Hematopoietic multipotent progenitor cell treated with erythropoietin and hydrocortisone succinate and interleukin-3 and kit ligand, for 4 days (in vitro differentiated cells): ENCODE measurements around the gene FIBP.
"Not testable (repeated sequence)": the region's sequence is repeated elsewhere in the genome, so short reads cannot be mapped to it uniquely, and the experiment has no call there.

Experiments used
- DNase-seq: peaks from one replicate; pipeline ENCODE4 v3.0.0-alpha.2; 2015

The FIBP gene

DNA sequence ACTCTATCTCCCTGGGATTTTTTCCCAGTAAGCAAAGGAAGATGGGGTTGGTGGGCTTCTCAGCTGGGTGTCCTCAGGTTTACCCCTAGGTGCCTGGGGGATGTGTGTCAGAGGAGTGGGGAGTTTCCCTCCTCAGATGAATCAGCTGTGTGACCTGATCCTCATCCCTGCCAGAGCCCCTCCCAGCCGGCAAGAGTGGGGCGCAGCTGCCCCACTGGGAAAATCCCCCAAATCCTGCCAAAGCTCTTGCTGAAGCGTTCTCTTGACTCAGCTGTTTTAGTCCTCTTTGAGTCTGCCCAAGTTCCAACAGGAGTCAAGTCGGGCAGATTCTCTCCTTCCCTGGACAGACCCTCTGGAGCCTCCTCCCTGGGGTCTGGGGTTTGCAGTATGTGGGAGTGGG, 24.6 kb upstream of the FIBP start:
- DNase-seq: no peak

DNA sequence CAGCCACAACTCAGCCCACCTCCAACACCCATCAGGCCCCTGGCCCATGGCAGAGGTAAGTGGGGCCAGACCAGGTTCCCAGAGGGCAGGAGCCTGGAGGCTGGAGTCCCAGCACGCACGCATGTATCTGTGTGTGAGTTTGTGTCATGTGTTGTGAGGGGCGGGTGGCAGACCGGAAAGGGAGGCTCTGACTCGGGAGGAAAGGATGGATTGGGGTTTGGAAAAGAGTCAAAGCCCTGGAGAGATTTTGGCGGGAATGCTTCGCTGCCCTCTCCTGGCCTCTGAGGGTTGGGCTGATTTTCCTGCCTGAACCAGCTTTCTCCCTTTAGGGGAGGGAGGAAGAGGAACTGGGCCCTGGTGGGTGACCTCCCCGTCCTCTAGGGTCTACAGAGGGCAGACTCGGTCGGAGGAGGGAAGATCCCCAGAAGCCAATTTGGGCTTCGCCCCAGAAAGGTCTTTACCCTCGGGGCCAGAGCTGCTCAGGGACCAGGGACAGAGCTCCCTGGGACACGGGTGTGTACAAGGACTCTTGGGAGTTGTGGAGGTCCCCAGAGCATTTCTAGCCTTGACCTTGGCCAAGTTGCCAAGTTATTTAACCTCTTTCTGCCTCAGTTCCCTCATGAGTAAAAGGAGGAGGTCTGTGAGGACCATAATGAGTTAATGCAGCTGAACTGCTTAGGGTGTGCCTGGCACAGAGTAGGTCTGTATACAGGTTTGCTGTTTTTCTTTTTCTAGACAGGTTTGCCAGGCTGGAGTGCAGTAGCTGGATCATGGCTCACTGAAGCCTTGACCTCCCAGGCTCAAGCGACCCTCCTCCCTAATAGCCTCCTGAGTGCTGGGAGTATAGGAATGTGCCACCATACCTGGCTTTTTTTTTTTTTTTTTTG, 23.7 kb upstream of the FIBP start:
- DNase-seq: peak; percentile 61

DNA sequence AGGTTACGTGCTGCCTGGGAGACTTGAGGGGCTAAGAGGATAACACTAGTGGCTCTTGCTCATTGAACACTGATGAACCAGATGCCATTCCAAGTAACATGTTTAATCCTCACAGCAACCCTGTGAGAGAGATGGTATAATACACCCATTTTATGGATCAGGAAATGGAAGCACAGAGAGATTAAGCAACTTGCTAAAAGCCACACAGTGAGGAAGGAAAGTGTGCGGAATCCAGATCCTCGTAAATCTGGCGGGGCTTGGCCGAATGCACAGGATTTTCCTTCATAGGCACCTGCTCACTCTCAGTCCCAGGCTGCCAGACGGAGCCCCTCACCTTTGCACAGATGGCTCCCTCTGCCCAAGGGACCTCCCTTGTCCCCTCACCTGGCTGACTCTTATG, 19.6 kb upstream of the FIBP start:
- DNase-seq: no peak

DNA sequence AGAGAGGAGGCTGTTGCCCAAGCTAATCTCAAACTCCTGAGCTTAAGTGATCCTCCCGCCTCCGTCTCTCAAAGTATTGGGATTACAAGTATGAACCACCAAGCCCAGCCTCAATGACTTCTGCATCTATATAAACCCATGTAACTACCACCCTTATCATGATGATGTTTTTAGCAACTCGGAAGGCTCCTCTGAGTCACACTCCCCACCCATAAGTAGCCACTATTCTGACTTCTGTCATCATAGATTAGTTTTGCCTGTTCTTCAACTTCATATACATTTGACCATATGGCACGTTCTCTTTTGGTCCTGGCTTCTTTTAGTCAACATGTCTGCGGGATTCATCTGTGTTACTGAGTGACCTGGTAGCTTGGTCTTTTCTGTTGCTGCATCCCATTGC, 18.3 kb upstream of the FIBP start:
- peak; percentile 89 for DNase-seq

DNA sequence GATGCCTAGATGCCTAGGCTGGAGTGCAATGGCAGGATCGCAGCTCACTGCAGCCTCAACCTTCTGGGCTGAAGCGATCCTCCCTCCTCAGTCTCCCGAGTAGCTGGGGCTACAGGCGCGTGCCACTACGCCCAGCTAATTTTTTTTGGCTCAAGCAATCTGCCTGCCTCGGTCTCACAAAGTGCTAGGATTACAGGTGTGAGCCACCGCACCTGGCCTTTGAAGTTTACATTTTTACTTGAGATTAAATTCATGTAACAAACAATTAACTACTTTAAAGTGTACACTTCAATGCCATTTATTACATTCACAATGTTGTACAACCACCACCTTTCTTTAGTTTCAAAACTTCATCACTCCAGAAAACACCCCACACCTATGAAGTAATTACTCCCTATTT, 15.4 kb upstream of the FIBP start:
- DNase-seq: no peak

DNA sequence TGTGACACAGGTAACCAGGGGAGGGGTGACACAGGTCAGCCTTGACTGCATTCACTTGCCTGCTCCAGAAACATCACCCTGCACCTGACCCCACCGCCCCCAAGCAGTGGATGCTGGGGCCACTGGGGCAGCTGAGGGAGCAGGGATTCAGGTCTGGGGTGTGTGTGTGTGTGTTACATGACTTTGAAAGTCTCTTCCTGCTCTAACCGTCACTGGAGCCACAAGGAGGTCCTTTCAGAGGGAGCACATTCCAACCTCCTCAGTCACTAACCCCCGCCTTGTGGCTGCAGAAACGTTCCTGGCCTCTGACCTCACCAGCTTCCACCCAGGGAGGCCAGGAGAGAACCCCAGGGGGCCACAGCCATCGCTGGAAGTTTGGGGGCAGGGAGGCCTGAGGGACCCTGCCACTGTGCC, 14.8 kb upstream of the FIBP start:
- no peak for DNase-seq

DNA sequence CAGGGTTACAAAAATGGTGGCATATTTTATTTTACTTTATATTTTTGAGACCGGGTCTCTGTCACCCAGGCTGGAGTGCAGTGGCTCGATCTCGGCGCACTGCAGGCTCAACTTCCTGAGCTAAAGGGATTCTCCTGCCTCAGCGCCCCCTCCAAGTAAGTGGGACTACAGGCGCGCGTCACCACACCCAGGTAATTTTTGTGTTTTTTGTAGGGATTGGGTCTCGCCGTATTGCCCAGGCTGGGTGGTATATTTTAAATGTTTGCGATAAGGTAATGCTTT, 12.6 kb upstream of the FIBP start:
- DNase-seq: no peak

DNA sequence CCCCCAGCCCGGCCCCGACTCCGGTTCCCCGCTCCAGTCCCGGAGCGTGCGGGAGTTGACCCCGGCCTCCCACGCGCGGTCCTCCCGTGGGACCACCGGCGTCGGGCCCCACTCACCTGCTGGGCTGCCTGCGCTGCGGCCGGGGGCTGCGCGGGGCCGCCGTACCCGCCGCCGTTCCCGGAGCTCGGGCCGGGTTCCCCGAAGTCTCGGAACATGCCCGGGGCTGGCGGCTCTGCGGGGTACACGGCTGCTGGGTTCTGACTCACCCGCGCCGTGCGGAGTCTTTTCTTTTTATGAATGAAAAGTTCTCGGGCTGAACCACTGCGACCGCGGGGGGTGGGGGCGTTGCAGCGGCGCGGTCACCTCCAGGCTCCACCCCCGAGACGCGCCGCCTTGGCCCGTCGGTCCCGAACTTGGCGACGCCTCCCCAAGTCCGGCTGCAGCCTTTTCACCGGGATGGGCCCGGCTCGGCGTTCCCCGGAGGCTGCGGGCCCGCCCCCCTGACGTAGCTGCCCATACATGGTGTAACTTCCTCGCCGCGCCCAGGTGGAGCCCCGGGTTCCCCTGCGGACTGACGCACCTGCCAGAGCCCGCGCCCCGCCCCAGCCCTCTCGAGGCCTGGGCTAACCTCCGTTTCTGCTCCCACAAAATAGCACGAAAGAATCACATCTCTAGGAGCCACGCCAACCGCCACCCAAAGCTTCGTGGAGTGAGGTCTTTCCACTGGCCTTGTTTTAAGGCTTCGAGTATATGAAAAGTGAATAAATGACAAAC, 12.0 kb upstream of the FIBP start, which contains the start of gene FOSL1:
Gene FOSL1, minus strand, starts transcription at position 264 of the 774 bp plus-strand sequence. Its CDS starts 49 bp downstream, at position 215.
- peak; percentile 95 for DNase-seq

DNA sequence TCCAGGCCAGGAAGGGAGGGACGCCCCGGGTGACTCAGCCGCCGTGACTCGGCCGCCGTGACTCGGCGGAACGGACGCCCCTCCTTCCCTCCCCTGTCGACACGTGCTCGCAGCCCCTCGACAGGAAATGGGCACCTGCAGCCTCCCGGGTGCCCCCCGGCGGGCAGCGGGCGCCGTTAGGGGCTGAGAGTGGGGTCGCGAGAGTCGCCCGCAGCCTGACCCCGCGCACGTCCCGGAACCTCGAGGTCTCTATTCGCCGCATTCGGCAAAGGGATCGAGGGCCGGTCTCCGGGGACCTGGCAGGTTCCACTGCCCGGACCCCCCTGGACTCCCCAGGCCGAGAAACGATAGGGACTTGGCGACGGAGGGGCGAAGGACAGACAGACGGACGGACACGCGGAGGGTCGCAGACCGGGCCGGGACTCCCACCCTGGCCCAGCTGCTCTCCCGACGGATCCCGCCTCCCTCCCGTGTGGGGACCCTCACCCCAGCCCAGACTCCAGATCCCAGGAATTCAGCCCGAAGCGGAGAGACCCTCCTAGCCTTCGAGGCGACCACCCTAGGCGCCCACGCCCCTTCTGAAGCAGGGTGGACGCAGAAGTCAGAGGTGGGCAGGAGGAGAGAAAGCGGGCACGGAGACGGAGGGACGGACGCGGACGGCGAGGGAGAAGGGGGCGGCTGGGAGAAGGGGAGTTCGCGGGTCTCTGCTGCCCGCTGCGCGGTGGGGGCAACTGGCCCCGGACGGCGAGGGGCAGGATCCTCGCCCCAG, 11.3 kb upstream of the FIBP start:
- peak; percentile 88 for DNase-seq

DNA sequence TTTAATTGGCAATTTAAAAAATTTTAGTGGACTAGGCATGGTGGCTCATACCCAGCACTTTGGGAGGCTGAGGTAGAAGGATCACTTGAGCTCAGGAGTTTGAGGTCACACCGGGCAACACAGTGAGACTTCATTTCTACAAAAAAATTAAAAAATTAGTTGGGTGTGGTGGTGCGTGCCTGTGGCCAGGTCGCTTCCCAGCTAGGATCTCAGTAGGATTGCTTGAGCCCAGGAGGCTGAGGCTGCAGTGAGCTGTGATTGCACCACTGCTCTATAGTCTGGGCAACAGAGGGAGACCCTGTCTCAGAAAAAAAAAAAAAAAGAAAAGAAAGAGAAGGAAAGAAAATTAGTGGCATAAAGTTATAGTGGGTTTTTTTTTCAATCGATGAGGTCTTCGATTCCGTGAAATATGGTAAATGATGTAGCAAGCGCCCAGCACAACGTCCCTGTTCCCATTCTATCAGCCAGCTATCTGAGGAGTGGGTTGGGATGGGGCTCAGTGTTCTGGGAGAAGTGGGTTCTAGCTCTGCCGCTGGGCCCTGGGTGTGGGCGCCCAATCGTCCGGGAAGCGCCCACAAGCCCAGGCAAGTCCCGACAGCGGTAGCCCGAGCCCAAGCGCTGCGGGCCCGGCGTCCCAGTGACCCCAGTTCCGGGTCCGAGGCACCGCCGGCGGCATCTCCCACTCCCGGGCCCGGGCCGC, 10.5 kb upstream of the FIBP start:
- no peak for DNase-seq

DNA sequence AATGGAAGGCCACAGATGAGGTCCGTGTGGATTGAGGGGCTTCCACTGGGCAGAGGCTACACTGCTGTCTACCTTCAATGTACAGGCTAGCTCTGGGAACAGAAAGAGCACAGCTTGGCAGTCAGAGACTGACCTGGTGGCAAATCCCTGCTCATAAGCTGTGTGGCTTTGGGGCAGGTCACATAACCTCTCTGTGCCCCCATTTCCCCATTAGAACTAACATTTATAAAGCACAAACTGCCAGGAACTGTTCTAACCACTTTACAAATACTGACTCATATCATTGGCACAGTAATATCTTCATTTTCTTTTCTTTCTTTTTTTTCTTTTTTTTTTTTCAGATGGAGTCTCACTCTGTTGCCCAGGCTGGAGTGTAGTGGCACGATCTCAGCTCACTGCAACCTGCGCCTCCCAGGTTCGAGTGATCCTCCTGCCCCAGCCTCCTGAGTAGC, 8.8 kb upstream of the FIBP start:
- DNase-seq: no peak

DNA sequence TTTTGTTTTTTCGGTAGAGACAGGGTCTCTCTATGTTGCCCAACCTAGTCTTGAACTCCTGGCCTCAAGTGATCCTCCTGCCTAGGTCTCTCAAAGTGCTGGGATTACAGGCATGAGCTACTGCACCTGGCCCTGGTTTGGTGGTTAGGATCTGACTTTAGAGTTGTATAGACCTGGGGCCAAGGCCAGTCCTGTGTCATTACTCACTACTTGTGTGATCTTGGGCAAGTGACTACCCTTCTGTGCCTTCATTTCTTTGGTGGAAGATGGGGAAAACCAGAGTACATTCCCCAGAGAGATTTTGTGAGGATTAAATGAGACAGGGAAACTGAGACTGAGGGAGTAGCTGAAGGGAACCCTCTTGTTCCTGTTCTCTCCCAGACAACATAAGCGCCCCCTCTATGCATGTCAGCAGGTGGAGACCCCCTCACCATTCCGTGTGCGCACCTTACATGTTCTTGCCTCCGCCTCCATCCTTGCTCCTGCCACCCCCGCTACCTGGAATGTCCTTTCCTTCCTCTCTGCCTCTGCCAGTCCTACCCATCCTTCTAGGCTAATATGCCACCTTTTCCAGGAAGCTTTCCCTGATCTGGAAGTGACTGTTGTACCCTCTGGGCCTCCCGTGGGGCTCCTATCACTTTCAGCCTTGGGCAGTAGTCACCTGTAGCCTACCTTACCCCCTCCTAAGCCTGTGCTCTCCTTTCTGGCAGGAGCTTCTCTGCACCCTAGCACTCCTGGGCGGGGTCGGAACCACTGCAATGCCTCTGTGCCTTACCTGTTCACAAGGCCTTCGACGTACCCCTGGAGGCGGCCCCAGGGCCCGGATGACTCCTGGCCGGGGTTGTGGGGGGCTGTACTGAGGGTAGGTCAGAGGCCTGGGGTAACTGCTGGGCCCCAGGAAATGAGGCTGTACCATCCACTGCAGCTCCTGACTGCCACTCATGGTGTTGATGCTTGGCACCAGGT, 8.0 kb upstream of the FIBP start:
- no peak for DNase-seq

DNA sequence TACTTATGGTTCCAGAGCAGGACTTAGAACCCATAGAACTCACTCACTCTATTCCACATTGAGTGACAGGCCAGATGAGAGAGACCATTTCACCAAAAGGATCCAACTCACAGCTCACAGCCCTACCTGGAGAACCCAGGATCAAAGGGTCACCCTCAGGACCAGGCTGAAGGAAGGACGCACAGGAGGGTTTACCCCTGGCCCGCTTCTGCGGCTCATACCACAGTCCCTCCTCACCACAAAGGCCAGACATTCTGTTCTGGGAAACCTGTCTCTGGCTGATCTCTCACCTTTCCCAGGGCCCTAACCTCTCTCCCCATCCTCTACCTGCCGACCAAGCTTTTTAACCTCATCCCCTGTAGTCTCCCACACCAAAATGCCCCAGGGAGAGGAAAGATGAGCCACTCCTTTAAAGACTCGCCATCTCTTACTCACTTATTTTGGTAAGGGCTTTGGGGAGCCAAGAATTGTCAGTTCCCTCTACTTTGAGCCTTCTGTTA, 7.3 kb upstream of the FIBP start:
- no peak for DNase-seq

DNA sequence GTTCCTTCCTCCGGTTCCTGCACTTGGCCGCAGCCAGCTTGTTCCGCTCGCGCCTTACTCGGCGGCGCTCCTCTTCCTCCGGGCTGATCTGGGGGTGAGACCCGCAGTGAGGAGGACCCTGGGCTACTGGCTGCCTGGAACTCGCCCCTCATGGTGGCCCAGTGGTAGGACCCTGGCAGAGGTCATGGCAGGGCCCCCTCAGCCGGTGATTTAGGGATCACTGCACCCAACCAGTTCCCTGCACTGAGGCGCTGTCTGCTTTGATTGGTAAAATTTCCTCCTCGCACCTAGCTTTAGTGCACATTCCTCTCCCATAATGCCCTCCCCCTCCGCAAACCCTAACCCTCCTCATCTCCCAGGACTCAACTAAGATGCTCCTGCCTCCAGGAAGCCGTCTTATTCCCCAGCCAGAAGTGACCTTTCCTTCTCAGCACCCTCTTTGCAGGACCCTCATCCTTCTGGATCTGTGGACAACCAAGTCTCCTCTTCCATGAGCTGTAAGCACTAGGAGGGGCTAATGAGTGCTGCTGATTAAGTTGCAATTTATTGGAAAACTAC, 5.8 kb upstream of the FIBP start:
- DNase-seq: peak; percentile 69

DNA sequence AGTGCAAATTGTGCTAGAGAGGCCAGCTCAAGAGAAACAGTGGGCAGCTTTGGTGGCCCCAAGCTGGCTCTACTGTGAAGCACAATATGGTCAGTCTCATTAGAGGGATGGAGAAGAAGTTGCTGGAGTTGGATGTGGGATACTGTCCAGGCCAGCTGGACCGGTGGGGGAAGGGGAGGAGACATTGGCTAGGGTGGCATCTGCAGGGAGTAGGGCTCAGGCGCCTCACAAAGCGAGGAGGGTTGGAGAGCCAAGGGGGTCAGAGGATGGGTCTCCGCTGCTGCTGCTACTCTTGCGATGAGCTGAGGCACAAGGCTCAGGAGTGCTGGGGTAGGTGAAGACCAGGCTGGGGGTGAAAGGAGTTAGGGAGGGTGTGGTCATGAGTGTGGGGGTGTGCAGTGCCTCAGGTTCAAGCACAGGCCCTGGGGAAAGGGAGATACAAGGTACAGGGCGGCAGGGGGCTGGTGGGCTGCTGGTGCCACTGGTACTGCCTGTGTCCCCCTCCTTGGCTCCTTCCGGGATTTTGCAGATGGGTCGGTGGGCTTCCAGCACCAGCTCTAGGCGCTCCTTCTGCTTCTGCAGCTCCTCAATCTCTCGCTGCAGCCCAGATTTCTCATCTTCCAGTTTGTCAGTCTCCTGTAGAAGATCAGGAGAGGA, 4.5 kb upstream of the FIBP start:
- no peak for DNase-seq

DNA sequence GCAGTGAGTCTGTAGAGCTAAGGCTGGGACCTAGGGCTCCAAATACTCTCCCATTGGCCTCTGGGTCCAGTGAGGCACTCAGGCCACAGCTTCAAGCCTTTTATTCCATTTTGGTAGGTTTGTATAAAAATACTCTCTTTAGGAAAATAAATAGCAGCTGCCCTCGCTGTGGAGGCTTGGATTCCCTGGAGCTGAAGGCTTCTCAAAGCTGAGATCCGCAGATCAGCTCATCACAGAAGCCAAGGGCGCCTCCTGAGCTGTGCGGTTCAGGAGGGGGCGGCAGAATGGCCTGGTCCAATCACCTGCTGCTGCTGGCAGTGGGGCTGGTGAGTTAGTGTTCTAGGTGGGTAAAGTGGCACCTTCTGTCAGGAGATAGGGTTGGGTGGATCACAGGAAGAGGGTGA, 3.9 kb upstream of the FIBP start:
- DNase-seq: not testable (repeated sequence)

DNA sequence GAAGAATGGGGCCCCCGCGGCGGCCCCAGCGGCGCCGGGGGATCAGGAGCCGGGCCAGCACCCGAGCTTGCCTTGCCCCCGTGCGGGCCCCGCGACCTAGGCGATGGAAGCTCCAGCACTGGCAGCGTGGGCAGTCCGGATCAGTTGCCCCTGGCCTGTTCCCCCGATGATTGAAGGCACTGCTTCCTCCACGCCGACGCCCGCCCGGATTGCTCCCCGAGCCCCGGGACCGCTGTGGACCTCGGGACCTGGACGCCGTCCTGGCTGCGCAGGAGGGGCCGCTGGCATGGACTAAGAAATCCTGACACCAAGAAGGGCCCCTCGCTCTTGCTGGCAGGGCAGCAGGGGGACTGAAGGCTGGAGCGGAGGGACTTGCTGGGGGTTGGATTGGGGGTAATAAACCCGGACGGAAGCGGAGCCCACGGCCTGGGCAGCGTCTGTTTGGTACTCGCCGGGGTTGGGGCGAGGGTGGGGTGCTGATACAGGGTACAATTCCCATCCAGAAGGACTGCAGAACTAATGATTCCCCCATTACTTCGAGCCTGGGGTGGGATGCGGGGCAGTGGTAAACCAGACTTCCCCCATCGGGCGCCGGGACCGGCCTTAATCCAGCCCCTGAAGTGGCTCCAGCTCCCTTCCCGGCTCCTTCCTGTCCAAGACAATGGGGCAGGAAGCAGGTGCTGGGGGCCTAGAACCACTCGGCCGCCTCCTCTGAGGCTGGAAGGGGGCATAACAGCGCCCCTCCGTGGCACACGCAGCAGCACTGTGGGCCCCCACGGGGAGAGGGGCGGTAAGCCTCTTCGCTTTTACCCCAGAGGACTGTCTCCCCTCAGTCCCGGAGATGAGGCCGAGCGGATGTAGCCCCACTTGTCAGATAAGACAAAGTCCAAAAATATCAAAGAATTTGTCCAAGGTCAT, 3.2 kb upstream of the FIBP start:
- DNase-seq: peak; percentile 77

DNA sequence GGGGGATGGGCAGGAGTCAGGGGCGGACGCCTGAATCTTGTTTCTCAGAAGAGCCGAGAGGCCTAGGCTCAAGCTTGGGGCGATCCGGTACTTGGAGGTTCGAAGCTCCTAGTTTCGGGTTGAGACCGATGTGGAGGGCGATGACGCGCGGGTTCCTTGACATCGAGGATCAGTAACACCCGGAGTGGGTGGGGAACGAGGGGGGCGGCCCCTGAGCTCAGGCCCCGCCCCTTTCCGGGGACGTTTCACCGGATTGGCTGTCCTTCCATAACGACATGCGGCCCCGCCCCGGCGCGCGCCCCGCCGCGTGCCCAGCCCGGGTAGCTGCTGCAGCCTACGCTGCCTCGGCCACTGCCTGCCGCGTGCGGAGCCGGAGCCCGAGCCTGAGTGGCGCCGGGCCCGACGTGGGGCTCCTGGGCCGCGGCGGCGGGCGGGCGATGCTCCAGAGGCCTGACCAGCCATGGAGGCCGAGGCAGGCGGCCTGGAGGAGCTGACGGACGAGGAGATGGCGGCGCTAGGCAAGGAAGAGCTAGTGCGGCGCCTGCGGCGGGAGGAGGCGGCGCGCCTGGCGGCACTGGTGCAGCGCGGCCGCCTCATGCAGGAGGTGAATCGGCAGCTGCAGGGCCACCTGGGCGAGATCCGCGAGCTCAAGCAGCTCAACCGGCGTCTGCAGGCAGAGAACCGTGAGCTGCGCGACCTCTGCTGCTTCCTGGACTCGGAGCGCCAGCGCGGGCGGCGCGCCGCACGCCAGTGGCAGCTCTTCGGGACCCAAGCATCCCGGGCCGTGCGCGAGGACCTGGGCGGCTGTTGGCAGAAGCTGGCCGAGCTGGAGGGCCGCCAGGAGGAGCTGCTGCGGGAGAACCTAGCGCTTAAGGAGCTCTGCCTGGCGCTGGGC, 2.3 kb upstream of the FIBP start, which contains the start of gene CCDC85B:
Gene CCDC85B, plus strand, starts transcription at position 350 of the 895 bp plus-strand sequence. Its CDS starts 111 bp downstream, at position 461.
- peak; percentile 98 for DNase-seq
